K562 (cell line): ENCODE results near the gene PIH1D1. TPM values are rescaled to one million over a fixed set of nuclear protein-coding genes. Genes with fewer than 3 reads are reported as not detected.

Source experiments
- ATF4 ChIP-seq: fragments of 450-650 bp; formaldehyde crosslinking; IDR thresholded peaks from 2 replicates; pipeline ENCODE4 v1.4.0; 2022; ENCODE audit warnings: mild to moderate bottlenecking, moderate library complexity
- ESRRB ChIP-seq: fragments of 250-450 bp; sonication (Bioruptor Pico); IDR thresholded peaks from 2 replicates; pipeline ENCODE4 v1.5.0; 2020; ENCODE audit warnings: mild to moderate bottlenecking, moderate library complexity, borderline replicate concordance
- ETV5 ChIP-seq: sonication (generic); formaldehyde crosslinking; IDR thresholded peaks from 2 replicates; pipeline ENCODE4 v1.4.0; 2020; ENCODE audit warnings: low read depth, mild to moderate bottlenecking, missing genetic modification reagents
- HLTF ChIP-seq: fragments of 450-650 bp; IDR thresholded peaks from 2 replicates; pipeline ENCODE4 v1.6.1; 2016
- HNRNPLL ChIP-seq: fragments of 200-400 bp; formaldehyde crosslinking; IDR thresholded peaks from 2 replicates; pipeline ENCODE4 v1.6.1; 2017; ENCODE audit warnings: low read length, low read depth, mild to moderate bottlenecking; ENCODE audit not compliant: poor library complexity, severe bottlenecking
- IRF2 ChIP-seq: sonication (generic); formaldehyde crosslinking; IDR thresholded peaks from 2 replicates; pipeline ENCODE4 v1.8.1; 2022; ENCODE audit warnings: mild to moderate bottlenecking, missing genetic modification reagents
- KLF1 ChIP-seq: fragments of 450-650 bp; IDR thresholded peaks from 2 replicates; pipeline ENCODE4 v1.6.1; 2016; ENCODE audit warnings: missing genetic modification characterization, missing compliant biosample characterization
- MTF1 ChIP-seq: fragments of 250-450 bp; sonication (Bioruptor Pico); IDR thresholded peaks from 2 replicates; pipeline ENCODE4 v1.9.0; 2021; ENCODE audit warnings: moderate library complexity, mild to moderate bottlenecking, inconsistent platforms, borderline replicate concordance
- MYBL2 ChIP-seq, 2 experiments: fragments of 450-650 bp in 1 of 2; sonication (generic) in 1 of 2; formaldehyde crosslinking in 1 of 2; IDR thresholded peaks; 2 replicates each; pipeline versions ENCODE4 v1.6.1 to v1.8.1; 2017 to 2022; ENCODE audit warnings: borderline replicate concordance in 1 of 2, inconsistent platforms in 1 of 2, low read depth in 1 of 2, mild to moderate bottlenecking in 1 of 2, missing genetic modification reagents in 1 of 2, moderate library complexity in 1 of 2
- PHF8 ChIP-seq: fragments of 200-600 bp; sonication (generic); IDR thresholded peaks from 2 replicates; pipeline ENCODE4 v1.6.1; 2012; ENCODE audit warnings: mixed run types, mild to moderate bottlenecking, inconsistent platforms, low read length, moderate library complexity, borderline replicate concordance
- POLR3G ChIP-seq: IDR thresholded peaks from 2 replicates; pipeline ENCODE4 v1.6.1; 2011; ENCODE audit not compliant: insufficient read length, insufficient replicate concordance; ENCODE audit errors: extremely low read depth
- RBM14 ChIP-seq: fragments of 200-400 bp; formaldehyde crosslinking; IDR thresholded peaks from 2 replicates; pipeline ENCODE4 v1.6.1; 2018; ENCODE audit warnings: low read depth, mild to moderate bottlenecking, low read length, moderate library complexity, borderline replicate concordance; ENCODE audit not compliant: insufficient read depth
- SAFB2 ChIP-seq: fragments of 200-400 bp; formaldehyde crosslinking; IDR thresholded peaks from 2 replicates; pipeline ENCODE4 v1.6.1; 2018; ENCODE audit warnings: borderline replicate concordance, low read length, low read depth, moderate library complexity; ENCODE audit not compliant: severe bottlenecking
- SIX5 ChIP-seq, 2 experiments: IDR thresholded peaks; 2 replicates each; pipeline ENCODE4 v1.6.1; 2011; ENCODE audit warnings: low read length in 2 of 2, borderline replicate concordance in 1 of 2, low read depth in 1 of 2, mild to moderate bottlenecking in 1 of 2, moderate library complexity in 1 of 2; ENCODE audit not compliant: insufficient read depth in 1 of 2
- TBP ChIP-seq: optimal IDR thresholded peaks from 2 replicates; pipeline ENCODE3; 2011; ENCODE audit warnings: low read depth, low read length, improper control_type of control experiment
- YY1 ChIP-seq, 3 experiments: IDR thresholded peaks; 2 replicates each; pipeline ENCODE4 v1.6.1; 2011; ENCODE audit warnings: low read length in 2 of 3, mild to moderate bottlenecking in 2 of 3, moderate library complexity in 2 of 3, borderline replicate concordance in 1 of 3, control low read depth in 1 of 3, low read depth in 1 of 3; ENCODE audit not compliant: insufficient read depth in 3 of 3, insufficient replicate concordance in 2 of 3, control insufficient read depth in 1 of 3, insufficient read length in 1 of 3; ENCODE audit errors: extremely low read depth in 1 of 3
- ZBTB5 ChIP-seq: fragments of 450-650 bp; IDR thresholded peaks from 2 replicates; pipeline ENCODE4 v1.6.1; 2017; ENCODE audit warnings: antibody characterized with exemption
- ZC3H4 ChIP-seq: sonication (generic); formaldehyde crosslinking; IDR thresholded peaks from 2 replicates; pipeline ENCODE4 v1.9.0; 2021; ENCODE audit warnings: missing genetic modification reagents, borderline replicate concordance
- polyA plus RNA-seq, 8 experiments: library from polyadenylated mRNA; depleted of rRNA in 4 of 8; stranded (reverse) in 5 of 8; unstranded in 3 of 8; fragments of >200 nt; fragmentation: Nextera tagmentation in 2 of 8; fragmentation: Illumina TruSeq in 1 of 8; extraction: Ambion mirVana in 2 of 8; extraction: Trizol in 1 of 8; gene quantifications; 2 replicates each; pipeline versions ENCODE4 v1.2.1 to v1.2.3, GENCODE V29; 2011 to 2014; ENCODE audit warnings: inconsistent platforms in 1 of 8, missing spikeins in 1 of 8
- total RNA-seq, 7 experiments: library from RNA; depleted of rRNA in 6 of 7; stranded (reverse); fragments of >200 nt in 6 of 7; fragmentation: Illumina TruSeq in 2 of 7; extraction: Trizol in 2 of 7; gene quantifications; 2 replicates each; pipeline versions ENCODE4 v1.2.1 to v1.2.3, GENCODE V29; 2011 to 2021; ENCODE audit warnings: low replicate concordance in 1 of 7
- TF ChIP-seq, protein P1 (sequence below): sonication (generic); formaldehyde crosslinking; IDR thresholded peaks from 2 replicates; pipeline ENCODE4 v1.8.0; 2022; ENCODE audit warnings: missing genetic modification reagents, mild to moderate bottlenecking, borderline replicate concordance
- TF ChIP-seq, protein P2 (sequence below): fragments of 250-450 bp; sonication (Bioruptor Pico); IDR thresholded peaks from 2 replicates; pipeline ENCODE4 v1.5.0; 2022; ENCODE audit warnings: mild to moderate bottlenecking

Gene PIH1D1
- total and polyA plus RNA-seq, 9 of the 15 experiments (the other 6 are each of a cell fraction or from before 2014, with no cell fraction given): 26.5 to 224 (median 137) TPM

GRCh38 chr19:49430172-49430677, 21.4 kb downstream of the PIH1D1 start (continued):
- TF ChIP-seq POLR3G (no peak), HLTF (no peak), YY1 (IDR thresholded peaks at IDR 0.05; ENCODE audit: borderline replicate concordance in 1 of 3, control insufficient read depth in 1 of 3, extremely low read depth in 1 of 3, insufficient read depth in 3 of 3, insufficient read length in 1 of 3, insufficient replicate concordance in 2 of 3, low read depth in 1 of 3, low read length in 2 of 3) (no peak), TBP (no peak), SIX5 (IDR thresholded peaks at IDR 0.05; ENCODE audit: borderline replicate concordance in 1 of 2, insufficient read depth in 1 of 2, low read depth in 1 of 2, low read length in 2 of 2) (no peak), IRF2 (CRISPR knock-in tag) (no peak), MYBL2 (IDR thresholded peaks at IDR 0.05; ENCODE audit: low read depth) (no peak), MYBL2 (CRISPR knock-in tag; IDR thresholded peaks at IDR 0.05; ENCODE audit: borderline replicate concordance) (no peak), ATF4 (CRISPR knock-in tag) (no peak), KLF1 (tag) (no peak), ETV5 (CRISPR knock-in tag) (no peak), ZC3H4 (no peak), SAFB2 (no peak), PHF8 (no peak), ESRRB (no peak), MTF1 (CRISPR knock-in tag) (no peak), ZBTB5 (no peak), RBM14 (no peak), HNRNPLL (no peak)
- TF ChIP-seq, protein P1, sequence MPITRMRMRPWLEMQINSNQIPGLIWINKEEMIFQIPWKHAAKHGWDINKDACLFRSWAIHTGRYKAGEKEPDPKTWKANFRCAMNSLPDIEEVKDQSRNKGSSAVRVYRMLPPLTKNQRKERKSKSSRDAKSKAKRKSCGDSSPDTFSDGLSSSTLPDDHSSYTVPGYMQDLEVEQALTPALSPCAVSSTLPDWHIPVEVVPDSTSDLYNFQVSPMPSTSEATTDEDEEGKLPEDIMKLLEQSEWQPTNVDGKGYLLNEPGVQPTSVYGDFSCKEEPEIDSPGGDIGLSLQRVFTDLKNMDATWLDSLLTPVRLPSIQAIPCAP (CRISPR knock-in tag): no peak
- TF ChIP-seq, protein P2, sequence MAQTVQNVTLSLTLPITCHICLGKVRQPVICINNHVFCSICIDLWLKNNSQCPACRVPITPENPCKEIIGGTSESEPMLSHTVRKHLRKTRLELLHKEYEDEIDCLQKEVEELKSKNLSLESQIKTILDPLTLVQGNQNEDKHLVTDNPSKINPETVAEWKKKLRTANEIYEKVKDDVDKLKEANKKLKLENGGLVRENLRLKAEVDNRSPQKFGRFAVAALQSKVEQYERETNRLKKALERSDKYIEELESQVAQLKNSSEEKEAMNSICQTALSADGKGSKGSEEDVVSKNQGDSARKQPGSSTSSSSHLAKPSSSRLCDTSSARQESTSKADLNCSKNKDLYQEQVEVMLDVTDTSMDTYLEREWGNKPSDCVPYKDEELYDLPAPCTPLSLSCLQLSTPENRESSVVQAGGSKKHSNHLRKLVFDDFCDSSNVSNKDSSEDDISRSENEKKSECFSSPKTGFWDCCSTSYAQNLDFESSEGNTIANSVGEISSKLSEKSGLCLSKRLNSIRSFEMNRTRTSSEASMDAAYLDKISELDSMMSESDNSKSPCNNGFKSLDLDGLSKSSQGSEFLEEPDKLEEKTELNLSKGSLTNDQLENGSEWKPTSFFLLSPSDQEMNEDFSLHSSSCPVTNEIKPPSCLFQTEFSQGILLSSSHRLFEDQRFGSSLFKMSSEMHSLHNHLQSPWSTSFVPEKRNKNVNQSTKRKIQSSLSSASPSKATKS (CRISPR knock-in tag): no peak
